A549 (cell line): Measurements from ENCODE around the gene OR2L3. TPM values are rescaled to one million over a fixed set of nuclear protein-coding genes. Genes with fewer than 3 reads are reported as not detected.

Source experiments
- ATAC-seq, 2 experiments: fragments of 200-7000 bp in 1 of 2; fragments of >200 bp in 1 of 2; cut with Nextera tagmentation in 1 of 2; cut with Tn5 transposase in 1 of 2; 3 replicates each; pipeline versions ENCODE4 v1.8.0 to v1.9.1; 2018 to 2020; ENCODE audit warnings: mild to moderate bottlenecking in 1 of 2, moderate library complexity in 1 of 2
- CTCF ChIA-PET: fragments of 300-600 bp; sonication (Branson Sonifier 250); formaldehyde crosslinking; extraction: SDS; loops from one replicate; lab custom pipeline; 2021; ENCODE audit warnings: antibody characterized with exemption, inconsistent platforms; lab: Yijun Ruan, JAX
- POLR2A ChIA-PET: fragments of 350-600 bp; formaldehyde crosslinking; extraction: SDS; loops from one replicate; lab custom pipeline; 2021; ENCODE audit warnings: antibody characterized with exemption, inconsistent platforms; lab: Yijun Ruan, JAX
- DNase-seq, 2 experiments: peaks; one replicate each; pipeline versions ENCODE4 v3.0.0 to v3.0.0-alpha.2; 2011 to 2016; ENCODE audit warnings: low read depth in 1 of 2, low spot score in 1 of 2
- FAIRE-seq: peaks from 2 replicates; lab custom pipeline; 2011; peaks lifted over from hg19 to GRCh38; lab: Jason Lieb, UNC
- H3K27ac ChIP-seq, 2 experiments: fragments of >200 bp; sonication (Bioruptor Twin); formaldehyde crosslinking; 3 replicates each; pipeline ENCODE4 v1.5.1; 2016 to 2017
- H3K4me1 ChIP-seq: fragments of >200 bp; sonication (Bioruptor Twin); formaldehyde crosslinking; 3 replicates; pipeline ENCODE4 v1.6.1; 2016
- H3K4me2 ChIP-seq: fragments of >200 bp; sonication (Bioruptor Twin); formaldehyde crosslinking; 3 replicates; pipeline ENCODE4 v1.6.1; 2016
- H3K4me3 ChIP-seq: fragments of >200 bp; sonication (Bioruptor Twin); formaldehyde crosslinking; 3 replicates; pipeline ENCODE4 v1.5.1; 2016
- H3K9me3 ChIP-seq: fragments of >200 bp; sonication (Bioruptor Twin); formaldehyde crosslinking; 3 replicates; pipeline ENCODE4 v1.6.1; 2016
- CHD4 ChIP-seq: fragments of 200-600 bp; sonication (generic); IDR thresholded peaks from 2 replicates; pipeline ENCODE4 v1.6.1; 2016; ENCODE audit warnings: antibody characterized with exemption, mild to moderate bottlenecking, borderline replicate concordance
- EHMT2 ChIP-seq: fragments of 200-600 bp; sonication (generic); IDR thresholded peaks from 2 replicates; pipeline ENCODE4 v1.6.1; 2016; ENCODE audit warnings: antibody characterized with exemption, low read depth, mild to moderate bottlenecking, moderate library complexity
- EP300 ChIP-seq, 2 experiments: fragments of >200 bp; sonication (Bioruptor Twin); formaldehyde crosslinking; IDR thresholded peaks; 2 replicates in 1 of 2; 3 replicates in 1 of 2; pipeline ENCODE4 v1.6.1; 2016 to 2017
- FOSB ChIP-seq: fragments of 250-450 bp; sonication (Bioruptor Pico); IDR thresholded peaks from 2 replicates; pipeline ENCODE4 v1.5.0; 2020; ENCODE audit warnings: mild to moderate bottlenecking, moderate library complexity
- MAZ ChIP-seq: fragments of 150-350 bp; IDR thresholded peaks from 2 replicates; pipeline ENCODE4 v1.6.1; 2014; ENCODE audit warnings: antibody characterized with exemption, low read depth, low read length, borderline replicate concordance
- MYC ChIP-seq: IDR thresholded peaks from 2 replicates; pipeline ENCODE4 v1.6.1; 2012; ENCODE audit warnings: mild to moderate bottlenecking, inconsistent platforms, low read length, improper control_type of control experiment, borderline replicate concordance
- POLR2A ChIP-seq: IDR thresholded peaks from 2 replicates; pipeline ENCODE4 v1.6.1; 2012; ENCODE audit warnings: mild to moderate bottlenecking, low read length
- RARB ChIP-seq: fragments of 250-450 bp; sonication (Bioruptor Pico); IDR thresholded peaks from 2 replicates; pipeline ENCODE4 v1.8.0; 2021; ENCODE audit warnings: mild to moderate bottlenecking, moderate library complexity
- ZC3H11A ChIP-seq: fragments of 450-650 bp; IDR thresholded peaks from 2 replicates; pipeline ENCODE4 v1.6.1; 2014; ENCODE audit warnings: antibody characterized with exemption, mild to moderate bottlenecking
- ZSCAN20 ChIP-seq: fragments of 250-450 bp; sonication (Bioruptor Pico); IDR thresholded peaks from 2 replicates; pipeline ENCODE4 v1.8.0; 2022; ENCODE audit warnings: mild to moderate bottlenecking, moderate library complexity
- WGBS: methylation state at CpG from one replicate; pipeline ENCODE4 v1.1.6; 2017; ENCODE audit errors: missing lambda C conversion rate; 5-methylcytosine and 5-hydroxymethylcytosine counted together
- polyA plus RNA-seq, 4 experiments: library from polyadenylated mRNA; depleted of rRNA in 3 of 4; stranded (reverse); fragments of >200 nt; fragmentation: RNase III in 1 of 4; extraction: RNeasy Plus Mini Kit Qiagen cat#74134 plus additional on column Dnase treatment in 1 of 4; gene quantifications; 2 replicates in 3 of 4; 3 replicates in 1 of 4; pipeline ENCODE4 v1.2.3, GENCODE V29; 2011 to 2017
- small RNA-seq, 6 experiments: library from RNA; depleted of rRNA; stranded (forward); fragments of <200 nt; gene quantifications; one replicate each; pipeline ENCODE3, GENCODE V24; 2012
- TF ChIP-seq, protein P1 (sequence below): IDR thresholded peaks from 2 replicates; pipeline ENCODE4 v1.6.1; 2012
- TF ChIP-seq, protein P2 (sequence below): fragments of >200 bp; sonication (Bioruptor Twin); formaldehyde crosslinking; IDR thresholded peaks from 3 replicates; pipeline ENCODE4 v1.6.1; 2016

The OR2L3 gene
- polyA plus RNA-seq, 2 of the 4 experiments (the other 2 are of a cell fraction): not detected

DNA sequence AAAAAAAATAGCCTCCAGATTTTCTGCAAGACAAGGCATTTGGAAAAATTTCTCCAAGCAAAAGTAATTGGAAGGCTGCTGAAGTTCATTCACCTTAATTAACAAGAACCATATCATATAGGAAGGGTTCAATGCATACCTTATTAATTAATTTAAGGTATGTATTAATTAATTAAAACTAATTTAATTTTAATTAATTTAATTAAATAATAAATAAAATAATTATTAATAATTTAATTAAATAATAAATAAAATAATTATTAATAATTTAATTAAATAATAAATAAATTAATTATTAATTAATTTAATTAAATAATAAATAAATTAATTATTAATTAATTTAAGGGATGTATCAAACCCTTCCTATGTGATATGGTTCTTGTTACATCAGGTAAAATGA, 56.2 kb downstream of the OR2L3 start (continued):
- TF ChIP-seq FOSB (no peak), CHD4 (no peak), EP300 (IDR thresholded peaks at IDR 0.05) (no peak)
- TF ChIP-seq, protein P1, sequence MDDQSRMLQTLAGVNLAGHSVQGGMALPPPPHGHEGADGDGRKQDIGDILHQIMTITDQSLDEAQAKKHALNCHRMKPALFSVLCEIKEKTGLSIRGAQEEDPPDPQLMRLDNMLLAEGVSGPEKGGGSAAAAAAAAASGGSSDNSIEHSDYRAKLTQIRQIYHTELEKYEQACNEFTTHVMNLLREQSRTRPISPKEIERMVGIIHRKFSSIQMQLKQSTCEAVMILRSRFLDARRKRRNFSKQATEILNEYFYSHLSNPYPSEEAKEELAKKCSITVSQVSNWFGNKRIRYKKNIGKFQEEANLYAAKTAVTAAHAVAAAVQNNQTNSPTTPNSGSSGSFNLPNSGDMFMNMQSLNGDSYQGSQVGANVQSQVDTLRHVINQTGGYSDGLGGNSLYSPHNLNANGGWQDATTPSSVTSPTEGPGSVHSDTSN: no peak

DNA sequence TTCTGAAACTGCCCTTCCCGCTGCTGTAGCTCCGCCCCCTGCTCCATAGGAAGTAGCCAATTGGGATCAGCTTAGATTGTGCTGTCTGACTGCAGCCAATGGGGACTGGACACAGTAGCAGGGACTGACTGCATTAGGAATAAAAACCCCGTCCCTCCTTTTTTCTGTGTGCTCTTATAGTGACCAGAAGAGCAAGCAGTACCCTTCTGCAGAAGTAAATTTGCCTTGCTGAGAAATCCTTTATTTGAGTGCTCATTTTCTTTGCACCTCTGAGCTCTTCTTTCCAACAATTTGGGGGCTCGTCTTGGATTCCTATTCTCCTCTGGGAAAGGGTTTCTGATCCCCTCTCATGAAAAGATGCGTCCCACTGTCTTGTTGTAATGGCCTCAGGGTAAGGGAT, 64.5 kb downstream of the OR2L3 start:
- TF ChIP-seq, protein P1: no peak
- TF ChIP-seq MAZ (no peak), EHMT2 (no peak), EP300 (IDR thresholded peaks at IDR 0.05) (no peak), ZSCAN20 (CRISPR knock-in tag) (no peak), POLR2A (no peak), CHD4 (no peak), ZC3H11A (no peak), MYC (no peak), RARB (CRISPR knock-in tag) (no peak)
- TF ChIP-seq, protein P2, sequence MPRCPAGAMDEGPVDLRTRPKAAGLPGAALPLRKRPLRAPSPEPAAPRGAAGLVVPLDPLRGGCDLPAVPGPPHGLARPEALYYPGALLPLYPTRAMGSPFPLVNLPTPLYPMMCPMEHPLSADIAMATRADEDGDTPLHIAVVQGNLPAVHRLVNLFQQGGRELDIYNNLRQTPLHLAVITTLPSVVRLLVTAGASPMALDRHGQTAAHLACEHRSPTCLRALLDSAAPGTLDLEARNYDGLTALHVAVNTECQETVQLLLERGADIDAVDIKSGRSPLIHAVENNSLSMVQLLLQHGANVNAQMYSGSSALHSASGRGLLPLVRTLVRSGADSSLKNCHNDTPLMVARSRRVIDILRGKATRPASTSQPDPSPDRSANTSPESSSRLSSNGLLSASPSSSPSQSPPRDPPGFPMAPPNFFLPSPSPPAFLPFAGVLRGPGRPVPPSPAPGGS: no peak
- Histone ChIP-seq H3K4me2 (no peak overlapping the region), H3K4me1 (no peaks in the 10 kb centered on the region), H3K4me3 (no peak overlapping the region), H3K27ac (no peak overlapping the region), H3K9me3 (peaks cover 6% of the 10 kb centered on the region; the same call in 2 of the 3 replicates)
- ChIA-PET POLR2A (no interaction called here), CTCF (no interaction called here)
- FAIRE-seq: no peak
- DNase-seq: no peak
- ATAC-seq: no peak
- 1% methylated on average over 5 of the region's 5 CpGs for WGBS

Small RNAs within 50 kb of the gene (small RNA-seq; reads per million reads assigned to genes)
- gene RF00019: 0 reads per million in 6 experiments

Other genes starting within 250 kb of the OR2L3 start
- gene OR14A16, start 222.7 kb upstream of the OR2L3 start, polyA plus RNA-seq (2011; rRNA removed): not detected in 2 replicates
- not detected in 3 replicates for gene OR14A16, start 222.7 kb upstream of the OR2L3 start, polyA plus RNA-seq (2017; fragmentation: RNase III; extraction: RNeasy Plus Mini Kit Qiagen cat#74134 plus additional on column Dnase treatment)
- gene OR11L1, start 204.9 kb upstream of the OR2L3 start, polyA plus RNA-seq (2011; rRNA removed): not detected in 2 replicates
- gene OR11L1, start 204.9 kb upstream of the OR2L3 start, polyA plus RNA-seq (2017; fragmentation: RNase III; extraction: RNeasy Plus Mini Kit Qiagen cat#74134 plus additional on column Dnase treatment): not detected in 3 replicates
- not detected in 2 replicates for gene TRIM58, start 189.6 kb upstream of the OR2L3 start, polyA plus RNA-seq (2011; rRNA removed)
- not detected in 3 replicates for gene TRIM58, start 189.6 kb upstream of the OR2L3 start, polyA plus RNA-seq (2017; fragmentation: RNase III; extraction: RNeasy Plus Mini Kit Qiagen cat#74134 plus additional on column Dnase treatment)
- gene OR2W3, start 151.2 kb upstream of the OR2L3 start, polyA plus RNA-seq (2011; rRNA removed): not detected in 2 replicates
- gene OR2W3, start 151.2 kb upstream of the OR2L3 start, polyA plus RNA-seq (2017; fragmentation: RNase III; extraction: RNeasy Plus Mini Kit Qiagen cat#74134 plus additional on column Dnase treatment): not detected in 3 replicates
- not detected in 2 replicates for gene OR2T8, start 126.6 kb upstream of the OR2L3 start, polyA plus RNA-seq (2011; rRNA removed)
- not detected in 3 replicates for gene OR2T8, start 126.6 kb upstream of the OR2L3 start, polyA plus RNA-seq (2017; fragmentation: RNase III; extraction: RNeasy Plus Mini Kit Qiagen cat#74134 plus additional on column Dnase treatment)
- gene OR2AJ1, start 121.9 kb upstream of the OR2L3 start, polyA plus RNA-seq (2011; rRNA removed): not detected in 2 replicates
- not detected in 3 replicates for gene OR2AJ1, start 121.9 kb upstream of the OR2L3 start, polyA plus RNA-seq (2017; fragmentation: RNase III; extraction: RNeasy Plus Mini Kit Qiagen cat#74134 plus additional on column Dnase treatment)
- not detected in 2 replicates for gene OR2L8, start 98.0 kb upstream of the OR2L3 start, polyA plus RNA-seq (2011; rRNA removed)
- gene OR2L8, start 98.0 kb upstream of the OR2L3 start, polyA plus RNA-seq (2017; fragmentation: RNase III; extraction: RNeasy Plus Mini Kit Qiagen cat#74134 plus additional on column Dnase treatment): not detected in 3 replicates
- not detected in 2 replicates for gene OR2AK2, start 81.6 kb upstream of the OR2L3 start, polyA plus RNA-seq (2011; rRNA removed)
- not detected in 3 replicates for gene OR2AK2, start 81.6 kb upstream of the OR2L3 start, polyA plus RNA-seq (2017; fragmentation: RNase III; extraction: RNeasy Plus Mini Kit Qiagen cat#74134 plus additional on column Dnase treatment)
- gene OR2L5, start 33.2 kb upstream of the OR2L3 start, polyA plus RNA-seq (2011; rRNA removed): not detected in 2 replicates
- not detected in 3 replicates for gene OR2L5, start 33.2 kb upstream of the OR2L3 start, polyA plus RNA-seq (2017; fragmentation: RNase III; extraction: RNeasy Plus Mini Kit Qiagen cat#74134 plus additional on column Dnase treatment)
- gene OR2L2, start 16.8 kb upstream of the OR2L3 start, polyA plus RNA-seq (2011; rRNA removed): not detected in 2 replicates
- gene OR2L2, start 16.8 kb upstream of the OR2L3 start, polyA plus RNA-seq (2017; fragmentation: RNase III; extraction: RNeasy Plus Mini Kit Qiagen cat#74134 plus additional on column Dnase treatment): not detected in 3 replicates
- gene OR2L13, start 48.3 kb downstream of the OR2L3 start, polyA plus RNA-seq (2011; rRNA removed): not detected in 2 replicates
- not detected in 3 replicates for gene OR2L13, start 48.3 kb downstream of the OR2L3 start, polyA plus RNA-seq (2017; fragmentation: RNase III; extraction: RNeasy Plus Mini Kit Qiagen cat#74134 plus additional on column Dnase treatment)
- not detected in 2 replicates for gene OR2M5, start 98.3 kb downstream of the OR2L3 start, polyA plus RNA-seq (2011; rRNA removed)
- not detected in 3 replicates for gene OR2M5, start 98.3 kb downstream of the OR2L3 start, polyA plus RNA-seq (2017; fragmentation: RNase III; extraction: RNeasy Plus Mini Kit Qiagen cat#74134 plus additional on column Dnase treatment)
- not detected in 2 replicates for gene OR2M2, start 128.0 kb downstream of the OR2L3 start, polyA plus RNA-seq (2011; rRNA removed)
- gene OR2M2, start 128.0 kb downstream of the OR2L3 start, polyA plus RNA-seq (2017; fragmentation: RNase III; extraction: RNeasy Plus Mini Kit Qiagen cat#74134 plus additional on column Dnase treatment): not detected in 3 replicates
- gene OR2M3, start 150.4 kb downstream of the OR2L3 start, polyA plus RNA-seq (2011; rRNA removed): not detected in 2 replicates
- gene OR2M3, start 150.4 kb downstream of the OR2L3 start, polyA plus RNA-seq (2017; fragmentation: RNase III; extraction: RNeasy Plus Mini Kit Qiagen cat#74134 plus additional on column Dnase treatment): not detected in 3 replicates
- gene OR2M4, start 184.6 kb downstream of the OR2L3 start, polyA plus RNA-seq (2011; rRNA removed): not detected in 2 replicates
- not detected in 3 replicates for gene OR2M4, start 184.6 kb downstream of the OR2L3 start, polyA plus RNA-seq (2017; fragmentation: RNase III; extraction: RNeasy Plus Mini Kit Qiagen cat#74134 plus additional on column Dnase treatment)
- gene OR2T33, start 231.1 kb downstream of the OR2L3 start, polyA plus RNA-seq (2011; rRNA removed): not detected in 2 replicates
- gene OR2T33, start 231.1 kb downstream of the OR2L3 start, polyA plus RNA-seq (2017; fragmentation: RNase III; extraction: RNeasy Plus Mini Kit Qiagen cat#74134 plus additional on column Dnase treatment): not detected in 3 replicates